AG10803 (cell line): Measurements from ENCODE around the gene ARHGEF10L.

ENCODE experiments used
- DNase-seq: peaks from one replicate; pipeline ENCODE4 v3.0.0; 2010; ENCODE audit warnings: low read depth
- H3K4me3 ChIP-seq: 2 replicates; pipeline ENCODE4 v1.5.1; 2011; ENCODE audit warnings: mild to moderate bottlenecking, low read length, control low read depth
- TF ChIP-seq, protein P1 (sequence below): conservative IDR thresholded peaks from 2 replicates; pipeline ENCODE4 v1.5.1; 2011; ENCODE audit warnings: mild to moderate bottlenecking, low read length, control low read depth, inconsistent platforms

ARHGEF10L gene

DNA sequence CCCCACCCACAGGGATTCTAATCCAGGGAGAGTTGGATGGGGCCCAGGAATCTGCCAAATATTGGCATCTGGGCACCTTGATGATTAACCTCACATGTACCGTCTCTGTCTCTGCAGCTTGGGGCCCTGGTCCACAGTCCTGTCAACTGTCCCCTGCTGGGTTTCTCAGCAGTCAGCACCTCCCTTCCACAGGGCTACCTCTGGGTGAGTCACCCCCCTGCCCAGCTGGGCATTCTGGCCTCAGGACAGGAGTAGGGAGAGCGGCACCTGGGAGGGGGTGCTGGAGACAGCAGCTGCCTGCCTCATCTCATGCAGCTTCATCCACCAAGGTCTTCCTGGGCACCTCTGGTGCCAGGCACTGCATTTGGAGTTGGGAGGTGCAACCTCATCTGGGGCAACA lies 115.0 kb downstream of the ARHGEF10L start:
- TF ChIP-seq, protein P1, sequence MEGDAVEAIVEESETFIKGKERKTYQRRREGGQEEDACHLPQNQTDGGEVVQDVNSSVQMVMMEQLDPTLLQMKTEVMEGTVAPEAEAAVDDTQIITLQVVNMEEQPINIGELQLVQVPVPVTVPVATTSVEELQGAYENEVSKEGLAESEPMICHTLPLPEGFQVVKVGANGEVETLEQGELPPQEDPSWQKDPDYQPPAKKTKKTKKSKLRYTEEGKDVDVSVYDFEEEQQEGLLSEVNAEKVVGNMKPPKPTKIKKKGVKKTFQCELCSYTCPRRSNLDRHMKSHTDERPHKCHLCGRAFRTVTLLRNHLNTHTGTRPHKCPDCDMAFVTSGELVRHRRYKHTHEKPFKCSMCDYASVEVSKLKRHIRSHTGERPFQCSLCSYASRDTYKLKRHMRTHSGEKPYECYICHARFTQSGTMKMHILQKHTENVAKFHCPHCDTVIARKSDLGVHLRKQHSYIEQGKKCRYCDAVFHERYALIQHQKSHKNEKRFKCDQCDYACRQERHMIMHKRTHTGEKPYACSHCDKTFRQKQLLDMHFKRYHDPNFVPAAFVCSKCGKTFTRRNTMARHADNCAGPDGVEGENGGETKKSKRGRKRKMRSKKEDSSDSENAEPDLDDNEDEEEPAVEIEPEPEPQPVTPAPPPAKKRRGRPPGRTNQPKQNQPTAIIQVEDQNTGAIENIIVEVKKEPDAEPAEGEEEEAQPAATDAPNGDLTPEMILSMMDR, result no peak
- H3K4me3 ChIP-seq, result no peak overlapping the region
- no peak for DNase-seq

DNA sequence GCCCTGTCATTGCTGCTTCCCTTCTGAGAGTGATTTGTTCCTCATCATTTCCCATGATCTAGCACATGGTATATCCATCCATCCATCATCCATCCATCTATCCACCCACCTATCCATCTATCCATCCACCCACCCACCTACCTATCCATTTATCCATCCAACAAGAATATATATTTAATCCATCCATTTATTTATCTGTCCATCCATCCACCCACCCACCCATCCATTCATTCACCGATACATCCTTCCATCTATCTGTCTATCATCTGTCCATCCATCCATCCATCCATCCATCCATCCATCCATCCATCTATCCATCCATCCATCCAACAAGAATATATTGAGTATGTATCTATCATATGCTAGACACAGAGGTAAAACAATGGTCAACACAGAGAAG lies 115.7 kb downstream of the ARHGEF10L start:
- no peak for DNase-seq
- H3K4me3 ChIP-seq, result no peak overlapping the region
- TF ChIP-seq, protein P1, result no peak

DNA sequence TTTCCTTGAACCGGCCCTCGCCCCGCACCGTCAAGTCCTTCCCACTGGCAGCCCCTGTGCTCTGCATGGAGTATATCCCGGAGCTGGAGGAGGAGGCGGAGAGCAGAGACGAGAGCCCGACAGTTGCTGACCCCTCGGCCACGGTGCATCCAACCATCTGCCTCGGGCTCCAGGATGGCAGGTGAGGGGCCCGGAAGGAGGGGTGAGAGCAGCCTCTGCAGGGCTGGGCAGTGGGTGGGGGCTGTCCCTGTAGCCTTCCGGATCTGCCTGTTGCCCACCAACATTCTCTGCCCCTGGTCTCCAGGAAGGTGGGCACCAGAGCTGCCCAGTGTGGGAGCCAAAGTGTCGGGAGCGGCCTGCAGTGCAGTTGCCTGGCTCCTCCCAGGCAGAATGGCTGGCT lies 116.4 kb downstream of the ARHGEF10L start:
- H3K4me3 ChIP-seq, result no peak overlapping the region
- TF ChIP-seq, protein P1, result no peak
- DNase-seq, result no peak

DNA sequence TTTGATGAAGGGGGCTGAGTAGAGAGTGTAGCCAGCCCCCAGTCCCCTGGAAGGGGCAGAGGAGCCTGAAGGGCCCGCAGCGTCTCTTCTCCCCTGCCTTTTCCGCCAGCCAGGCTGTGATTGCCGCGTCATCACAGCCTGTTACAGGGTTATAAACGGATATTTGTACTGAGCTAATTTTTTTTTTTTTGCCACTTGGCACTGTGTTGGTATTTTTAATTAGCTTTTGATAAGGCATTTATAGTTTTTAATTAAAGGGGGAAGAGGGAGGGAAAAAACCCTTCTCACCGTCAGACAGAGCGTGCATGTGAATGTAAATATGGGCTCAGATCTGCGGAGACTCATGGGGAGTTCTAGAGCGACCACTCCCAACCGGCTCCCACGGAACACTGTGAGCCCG lies 117.9 kb downstream of the ARHGEF10L start:
- DNase-seq, result no peak
- H3K4me3 ChIP-seq, result no peak overlapping the region
- TF ChIP-seq, protein P1, result no peak

DNA sequence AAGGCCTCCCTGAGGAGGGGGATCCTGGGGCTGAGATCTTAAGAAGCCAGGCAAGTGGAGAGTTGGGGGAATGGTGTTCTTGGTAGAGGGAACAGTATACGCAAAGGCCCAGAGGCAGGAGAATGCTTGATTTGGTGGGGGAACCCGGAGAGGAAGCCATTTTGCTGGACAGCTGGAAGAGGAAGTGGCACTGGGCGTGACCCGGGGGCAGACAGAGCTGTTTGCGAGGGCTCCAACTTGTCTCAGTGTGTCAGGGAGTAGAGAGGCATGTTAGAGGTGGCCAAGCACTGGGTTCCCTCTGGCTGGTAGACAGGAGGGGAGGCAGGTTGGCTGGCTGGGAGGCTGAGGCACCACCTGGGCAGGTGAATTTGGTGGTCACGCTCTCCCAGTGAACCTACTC lies 119.3 kb downstream of the ARHGEF10L start:
- DNase-seq, result no peak

DNA sequence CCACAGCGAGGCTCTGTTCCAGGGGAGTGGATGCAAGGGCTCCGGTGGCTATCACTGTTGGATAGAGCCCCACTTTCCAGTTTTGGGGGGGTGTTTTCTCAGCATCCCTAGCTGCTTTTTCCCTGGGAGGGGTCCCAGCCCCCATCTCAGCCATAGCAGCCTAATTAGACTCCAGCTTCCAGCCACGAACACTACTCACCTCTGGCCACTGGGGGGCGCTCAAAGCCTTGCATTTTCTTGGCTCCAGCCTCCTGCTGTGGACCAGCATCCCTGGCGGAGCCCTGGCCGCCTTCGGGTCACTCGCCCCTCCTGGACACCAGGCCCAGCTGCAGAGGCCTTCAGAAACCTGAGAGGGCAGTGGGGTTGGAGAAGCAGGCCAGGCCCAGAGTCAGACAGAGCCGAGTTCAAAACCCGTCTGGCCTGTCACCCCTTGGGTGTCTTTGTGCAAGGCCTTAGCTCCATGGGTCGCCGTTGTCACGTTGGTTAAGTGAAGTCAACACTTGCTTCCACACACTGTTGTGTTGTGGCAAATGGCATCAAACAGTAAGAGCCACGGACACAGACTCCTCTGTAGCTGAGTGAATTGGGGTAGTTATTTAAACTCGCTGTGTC lies 122.2 kb downstream of the ARHGEF10L start:
- TF ChIP-seq, protein P1, result peak; percentile 79
- H3K4me3 ChIP-seq, result no peak overlapping the region
- peak; percentile 34 for DNase-seq

More for the DNA sequence above, 119.3 kb downstream of the ARHGEF10L start:
- no peak overlapping the region for H3K4me3 ChIP-seq
- TF ChIP-seq, protein P1, result no peak

DNA sequence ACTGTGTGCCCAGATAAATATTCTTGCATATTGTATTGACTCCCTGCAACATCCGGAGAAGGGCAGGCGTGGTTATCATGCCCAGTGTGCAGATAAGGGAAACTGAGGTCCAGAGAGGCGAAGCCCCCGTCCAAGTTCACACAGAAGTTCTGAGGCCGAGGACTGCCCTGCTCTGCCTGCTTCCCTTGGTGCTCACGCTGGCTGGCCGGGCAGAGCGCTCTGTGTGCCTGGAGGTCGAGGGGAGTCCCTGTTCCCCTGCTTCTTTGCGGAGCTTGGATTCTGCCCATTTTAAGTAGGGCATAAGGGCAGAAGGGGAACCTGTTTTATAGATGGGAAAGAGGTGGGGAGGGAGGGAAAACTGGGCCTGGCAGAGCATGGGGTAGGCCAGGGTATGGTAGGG lies 122.8 kb downstream of the ARHGEF10L start:
- H3K4me3 ChIP-seq, result no peak overlapping the region
- no peak for DNase-seq
- TF ChIP-seq, protein P1, result no peak
